ENCODE data around the gene MAOA.

MAOA gene

DNA sequence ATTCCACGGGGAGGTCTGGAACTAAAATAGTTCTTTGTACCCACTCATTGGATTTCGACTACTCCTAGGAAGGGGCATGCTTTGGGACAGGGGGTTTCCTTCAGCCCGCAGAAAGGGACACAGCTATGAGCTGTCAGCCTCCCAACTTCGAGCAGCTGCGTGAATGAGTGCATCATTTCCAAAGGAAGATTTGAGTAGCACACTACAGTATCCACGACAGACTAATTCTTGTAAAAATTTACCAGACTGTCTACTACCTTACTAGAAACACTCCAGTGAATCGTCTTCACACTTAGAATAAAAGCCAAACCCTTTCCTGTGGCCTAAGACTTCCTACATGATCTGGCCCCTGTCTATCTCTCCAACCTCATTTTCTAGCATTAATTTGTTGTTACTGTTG, 101.9 kb downstream of the MAOA start:
- DNase-seq (ENCODE audit: low read depth in 2 of 2), result no peak

DNA sequence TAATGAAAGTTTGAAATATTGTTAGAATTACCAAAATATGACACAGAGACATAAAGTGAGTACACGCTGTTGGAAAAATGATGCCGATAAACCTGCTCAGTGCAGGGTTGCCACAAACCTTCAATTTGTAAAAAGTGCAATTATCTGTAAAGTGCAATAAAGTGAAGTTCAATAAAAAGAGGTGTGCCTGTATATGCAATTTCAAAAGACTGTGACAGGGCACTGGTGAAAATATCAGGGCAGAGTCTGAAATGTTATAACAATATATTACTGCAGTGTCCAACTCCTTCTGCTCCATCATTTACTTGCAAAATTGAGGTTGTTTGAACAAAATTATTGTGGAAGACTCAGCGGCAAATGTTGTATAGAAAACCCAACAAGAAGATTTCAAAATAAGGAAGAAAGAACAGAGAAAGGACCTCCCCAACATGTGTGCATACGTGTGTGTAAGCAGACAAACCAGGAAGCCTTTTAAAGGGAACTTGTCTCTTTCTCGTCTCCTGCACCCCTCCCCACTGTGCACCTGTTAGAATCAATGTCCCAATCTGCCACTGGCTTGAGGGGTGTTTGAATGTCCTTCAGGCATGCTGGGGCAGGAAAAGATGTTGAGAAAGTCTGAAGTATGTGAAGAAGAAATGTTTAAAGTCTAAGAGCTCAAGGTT, 130.0 kb downstream of the MAOA start:
- no peak for DNase-seq (ENCODE audit: low read depth in 2 of 2)
